A549 treated with GW870086 at 1 μM for 4 hours (cell line): ENCODE measurements around the gene CCDC169. TPM values are rescaled to one million over a fixed set of nuclear protein-coding genes. Genes with fewer than 3 reads are reported as not detected.

Source experiments
- total RNA-seq: library from RNA; stranded (reverse); fragments of 200-300 nt; extraction: Qiagen RNA extraction; gene quantifications from 5 replicates; pipeline ENCODE4 v1.2.3, GENCODE V29; 2022; ENCODE audit warnings: low read depth

CCDC169 gene
- 0.28 to 0.74 TPM (median 0.33 TPM) in 4 of 5 replicates, not detected in the other for total RNA-seq

GRCh38 chr13:36297366-36298338 is at the start of gene CCDC169:
Gene CCDC169, minus strand, starts transcription at chr13:36297814. Its CDS starts 95 bp downstream, at chr13:36297719.

GRCh38 chr13:36346222-36347083 is 48.8 kb upstream of the CCDC169 start, which contains the start of gene SPART:
Gene SPART, minus strand, starts transcription at chr13:36346394. Its CDS starts 10,564 bp downstream, at chr13:36335830.

GRCh38 chr13:36214163-36214921 is 83.3 kb downstream of the CCDC169 start, which contains the start of gene SOHLH2:
Gene SOHLH2, minus strand, starts transcription at chr13:36214556. Its CDS starts 30 bp downstream, at chr13:36214526.

Other genes with a start within 250 kb of the CCDC169 start
- 0.51 to 1.0 TPM (median 0.80 TPM) in 5 replicates for gene DCLK1, start 166.4 kb downstream of the CCDC169 start, total RNA-seq
- not detected in 5 replicates for gene SOHLH2, start 83.3 kb downstream of the CCDC169 start, total RNA-seq
- gene SPART, start 48.6 kb upstream of the CCDC169 start, total RNA-seq, result 20.0 to 27.0 TPM (median 22.1 TPM) in 5 replicates
- gene CCNA1, start 134.7 kb upstream of the CCDC169 start, total RNA-seq, result 0.25 to 0.54 TPM (median 0.38 TPM) in 5 replicates